NCI-H1436 treated with DMSO at 0.1 percent for 48 hours (cell line): ENCODE data around the gene UPF1.

Source experiments
- DNase-seq: peaks from one replicate; lab custom pipeline; 2025; lab: John Stamatoyannopoulos, UW

The UPF1 gene

GRCh38 chr19:18840288-18841267 is 8.8 kb downstream of the UPF1 start:
- no peak for DNase-seq

DNA sequence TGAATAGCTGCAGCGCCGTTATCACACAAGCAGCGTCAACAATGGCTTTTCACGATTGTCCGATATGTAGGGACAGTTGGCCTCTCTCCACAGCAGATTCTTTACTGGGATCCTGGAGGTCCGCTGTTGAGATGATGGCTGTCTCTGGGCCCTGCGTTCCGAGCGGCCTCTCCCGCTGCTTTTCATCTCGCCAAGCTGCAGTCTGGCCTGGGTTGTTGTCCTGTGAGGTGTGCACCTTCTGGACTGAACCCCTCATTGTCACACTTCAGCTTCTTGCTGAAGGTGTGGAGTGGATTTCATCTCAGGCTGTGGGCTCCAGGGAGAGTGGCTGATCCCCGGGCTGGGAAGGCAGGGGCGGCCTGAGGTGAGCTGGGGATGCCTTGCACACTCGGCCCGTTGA is 9.6 kb downstream of the UPF1 start:
- no peak for DNase-seq

DNA sequence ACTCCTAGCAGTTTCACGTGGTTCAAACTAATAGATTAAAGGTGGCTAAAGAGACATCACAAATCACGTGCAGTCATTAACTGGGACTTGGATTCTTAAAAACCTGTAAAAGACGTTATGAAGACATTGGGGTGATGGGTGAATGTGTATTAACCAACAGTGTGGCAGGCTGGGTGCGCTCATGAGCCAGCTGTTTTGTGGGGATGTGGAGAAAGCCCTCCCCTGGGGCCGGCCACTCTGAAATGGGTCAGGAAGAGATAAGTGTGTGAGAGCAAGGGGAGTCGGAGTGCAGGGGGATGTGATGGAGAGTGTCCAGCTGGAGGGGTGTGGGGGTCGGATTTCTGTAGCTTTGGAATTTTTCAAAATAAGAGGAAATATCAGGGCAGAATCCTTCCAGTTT is 10.4 kb downstream of the UPF1 start:
- no peak for DNase-seq

DNA sequence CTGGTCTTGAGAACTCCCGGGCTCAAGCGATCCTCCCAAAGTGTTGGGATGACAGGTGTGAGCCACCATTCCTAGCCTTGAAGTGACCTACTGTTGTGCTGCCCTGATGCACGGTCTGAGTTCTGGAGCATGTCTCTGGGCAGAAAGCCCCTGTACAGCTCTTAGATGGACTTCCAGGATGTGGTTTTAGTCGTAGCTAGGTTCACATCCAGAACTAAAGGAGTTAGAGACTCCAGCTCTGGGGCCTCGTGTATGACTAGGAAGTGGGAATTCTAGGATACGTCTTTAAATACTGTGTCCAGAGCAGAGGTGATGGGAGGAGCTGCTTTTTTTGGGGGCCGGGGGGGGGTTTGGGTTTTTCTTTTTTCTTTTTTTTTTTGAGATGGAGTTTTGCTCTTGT is 12.2 kb downstream of the UPF1 start:
- DNase-seq = no peak

GRCh38 chr19:18844806-18845329 is 13.1 kb downstream of the UPF1 start:
- DNase-seq = no peak

DNA sequence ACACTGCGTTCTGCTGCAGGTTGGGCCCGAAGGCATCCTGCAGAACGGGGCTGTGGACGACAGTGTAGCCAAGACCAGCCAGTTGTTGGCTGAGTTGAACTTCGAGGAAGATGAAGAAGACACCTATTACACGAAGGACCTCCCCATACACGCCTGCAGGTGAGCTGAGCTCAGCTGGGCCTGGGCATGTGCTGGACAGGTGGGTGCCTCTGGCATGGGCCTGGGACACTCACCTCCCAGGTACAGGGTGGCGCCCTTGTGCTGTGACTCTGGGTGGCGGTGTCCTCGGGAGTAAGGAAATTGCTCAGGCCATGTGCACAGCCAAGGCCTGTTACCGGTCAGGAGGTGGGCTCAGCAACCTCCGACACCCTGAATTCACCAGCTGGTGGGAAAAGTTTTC is 14.2 kb downstream of the UPF1 start:
- no peak for DNase-seq

DNA sequence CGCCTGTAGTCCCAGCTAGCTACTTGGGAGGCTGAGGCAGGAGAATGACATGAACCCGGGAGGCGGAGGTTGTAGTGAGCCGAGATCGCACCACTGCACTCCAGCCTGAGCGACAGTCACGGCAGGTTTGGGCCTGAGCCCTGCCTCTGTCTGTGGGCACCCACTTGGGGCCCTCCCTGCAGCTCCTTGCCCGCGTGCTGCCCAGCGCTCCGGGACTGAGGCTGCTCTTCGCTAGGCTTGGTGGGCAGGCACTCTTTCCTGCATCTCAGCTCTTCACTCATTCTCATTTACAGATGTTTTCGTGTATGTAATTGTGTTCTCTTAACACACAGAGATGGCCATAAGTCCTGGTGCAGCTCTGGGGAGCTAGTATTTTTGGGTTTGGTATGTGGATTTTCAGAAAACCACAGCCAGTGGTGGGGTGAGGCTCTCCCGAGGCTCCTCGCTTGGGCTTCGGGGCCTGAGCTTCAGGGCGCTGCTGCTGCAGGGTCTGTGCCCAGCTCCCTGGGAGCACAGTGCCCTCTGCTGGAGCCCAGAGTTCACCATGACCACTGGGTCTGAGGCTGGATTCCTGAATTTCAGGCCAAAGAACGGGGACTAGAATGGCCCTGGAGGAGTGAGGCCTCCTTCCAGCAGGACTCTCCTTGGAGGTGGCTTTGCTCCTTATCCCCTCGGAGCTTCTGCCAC is 15.2 kb downstream of the UPF1 start:
- DNase-seq = no peak

DNA sequence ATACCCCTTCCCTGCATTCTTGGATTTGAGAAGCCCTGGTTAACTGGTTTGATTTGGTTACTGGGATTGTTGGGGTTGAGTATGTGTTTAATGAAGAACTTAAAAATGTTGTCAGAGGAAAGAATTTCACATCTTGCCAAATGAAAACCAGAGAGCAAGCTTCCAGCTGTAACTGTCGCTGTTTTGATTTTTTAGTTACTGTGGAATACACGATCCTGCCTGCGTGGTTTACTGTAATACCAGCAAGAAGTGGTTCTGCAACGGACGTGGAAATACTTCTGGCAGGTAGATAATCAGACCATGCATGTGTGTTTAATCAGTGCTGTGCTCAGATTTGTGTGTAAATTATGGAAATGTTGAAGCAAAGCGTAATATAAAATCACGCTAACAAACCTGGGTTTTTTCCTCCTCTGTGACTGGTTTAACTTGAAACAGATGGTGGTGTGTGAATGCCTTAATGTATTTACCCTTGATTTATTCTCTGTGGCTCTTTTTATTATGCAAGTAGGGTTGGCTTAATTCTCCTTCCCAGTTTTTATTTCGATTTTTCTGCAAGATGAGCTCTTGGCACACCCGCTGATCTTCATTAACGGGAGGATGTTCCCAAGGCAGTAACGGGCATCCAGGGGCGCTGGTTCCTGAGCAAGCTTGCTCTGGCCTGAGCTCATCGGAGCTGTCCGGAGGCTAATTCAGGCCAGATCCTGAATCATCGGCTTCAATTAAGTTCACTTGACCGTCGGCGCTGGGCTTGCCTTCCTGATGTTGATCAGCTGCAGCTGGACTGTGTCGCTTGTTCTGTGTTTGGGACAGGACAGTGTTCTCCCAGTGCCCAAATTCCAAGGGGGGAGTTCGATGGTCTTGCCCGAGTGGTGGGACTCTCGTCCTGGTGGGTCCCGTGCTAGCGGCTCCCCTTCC is 16.0 kb downstream of the UPF1 start:
- DNase-seq = no peak

DNA sequence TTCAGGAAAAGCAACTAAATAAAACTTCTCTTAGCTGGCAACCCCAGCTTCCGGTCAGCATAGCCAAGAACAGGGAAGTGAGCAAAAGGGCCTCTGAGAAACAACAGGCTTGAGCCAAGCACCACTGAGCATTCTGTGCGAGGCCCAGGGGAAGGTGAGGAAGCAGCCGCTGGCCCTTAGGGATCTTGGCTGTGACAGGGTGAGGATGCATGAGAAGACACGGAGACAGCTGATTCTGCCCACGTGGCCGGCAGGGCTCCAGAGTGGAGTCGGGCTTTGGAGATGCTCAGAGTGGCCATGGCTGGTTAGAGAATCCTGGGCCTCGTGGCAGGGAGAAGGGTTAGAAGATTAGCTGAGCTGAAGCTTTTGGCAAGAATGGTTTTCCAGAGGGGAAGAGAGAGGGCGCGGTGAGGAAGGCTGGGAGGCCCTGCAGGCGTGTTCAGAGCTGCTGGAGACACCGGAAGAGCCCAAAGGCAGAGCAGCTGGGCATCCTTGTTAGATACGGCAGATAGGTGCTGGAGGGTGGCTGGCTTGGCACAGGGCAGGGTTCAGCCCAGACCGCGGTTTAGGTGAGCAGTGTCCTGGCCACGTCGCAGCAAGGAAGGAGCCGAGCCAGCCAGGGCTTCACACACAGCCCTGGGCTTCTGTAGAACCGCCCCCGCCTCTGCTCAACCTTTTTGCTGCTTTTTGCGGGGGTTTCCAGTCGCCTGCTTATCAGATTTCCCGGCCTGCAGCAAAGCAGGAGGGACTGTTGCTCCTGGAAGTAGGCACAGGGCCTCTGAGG is 17.3 kb downstream of the UPF1 start:
- DNase-seq = no peak

DNA sequence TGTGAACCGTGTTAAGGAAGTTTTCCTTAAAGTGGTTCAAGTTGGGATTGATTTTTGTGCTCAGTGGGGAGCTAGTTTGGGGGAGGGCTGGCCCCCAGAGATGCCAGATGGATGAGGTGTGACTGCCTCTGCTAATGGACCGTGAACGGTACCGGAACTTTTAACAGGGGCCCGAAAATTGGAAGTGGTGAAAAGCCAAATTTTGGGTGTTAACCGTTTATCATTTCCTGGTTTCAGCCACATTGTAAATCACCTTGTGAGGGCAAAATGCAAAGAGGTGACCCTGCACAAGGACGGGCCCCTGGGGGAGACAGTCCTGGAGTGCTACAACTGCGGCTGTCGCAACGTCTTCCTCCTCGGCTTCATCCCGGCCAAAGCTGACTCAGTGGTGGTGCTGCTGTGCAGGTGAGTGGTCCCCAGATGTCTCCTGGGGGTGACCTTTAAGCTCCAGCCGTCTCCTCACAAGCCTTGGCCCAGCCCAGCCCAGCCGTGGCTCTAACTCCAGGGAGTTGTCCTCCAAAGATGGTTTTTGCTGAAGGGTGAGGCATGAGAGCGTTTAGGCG is 18.2 kb downstream of the UPF1 start:
- no peak for DNase-seq

- DNase-seq = no peak
Measured at GRCh38 chr19:18850471-18851375, 19.0 kb downstream of the UPF1 start.

- DNase-seq = no peak
Measured at GRCh38 chr19:18851673-18852325, 20.0 kb downstream of the UPF1 start.

DNA sequence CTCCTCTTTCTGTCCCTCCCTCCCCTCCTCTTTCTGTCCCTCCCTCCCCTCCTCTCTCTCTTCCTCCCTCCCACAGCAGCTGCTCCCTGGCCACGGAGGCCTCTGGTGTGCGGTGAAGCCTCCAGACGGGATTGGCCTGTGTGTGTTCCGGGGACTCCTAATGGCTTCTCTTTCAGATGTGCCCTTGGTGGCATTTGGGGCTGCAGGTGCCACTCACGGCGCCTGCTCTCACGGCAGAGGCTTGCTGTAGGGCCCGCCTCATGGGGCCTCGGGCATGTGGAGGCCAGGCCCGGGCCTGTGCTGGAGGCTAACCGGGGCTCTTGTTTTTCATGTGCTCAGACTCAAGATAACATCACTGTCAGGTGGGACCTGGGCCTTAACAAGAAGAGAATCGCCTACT is 20.9 kb downstream of the UPF1 start:
- no peak for DNase-seq

GRCh38 chr19:18853755-18854427 is 22.1 kb downstream of the UPF1 start:
- no peak for DNase-seq

DNA sequence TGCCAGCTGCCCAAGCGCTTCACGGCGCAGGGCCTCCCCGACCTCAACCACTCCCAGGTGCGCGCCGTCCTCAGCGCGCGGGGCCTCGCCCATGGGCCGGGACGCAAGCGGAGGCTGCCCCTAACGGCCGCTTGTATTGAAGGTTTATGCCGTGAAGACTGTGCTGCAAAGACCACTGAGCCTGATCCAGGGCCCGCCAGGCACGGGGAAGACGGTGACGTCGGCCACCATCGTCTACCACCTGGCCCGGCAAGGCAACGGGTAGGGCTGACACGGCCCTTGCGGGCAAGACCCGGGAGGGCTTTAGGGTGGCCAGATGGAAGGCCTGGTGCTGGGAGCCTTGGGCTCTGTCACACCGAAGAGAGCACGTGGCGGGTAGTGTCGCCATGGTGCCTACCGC is 23.2 kb downstream of the UPF1 start:
- DNase-seq = no peak

DNA sequence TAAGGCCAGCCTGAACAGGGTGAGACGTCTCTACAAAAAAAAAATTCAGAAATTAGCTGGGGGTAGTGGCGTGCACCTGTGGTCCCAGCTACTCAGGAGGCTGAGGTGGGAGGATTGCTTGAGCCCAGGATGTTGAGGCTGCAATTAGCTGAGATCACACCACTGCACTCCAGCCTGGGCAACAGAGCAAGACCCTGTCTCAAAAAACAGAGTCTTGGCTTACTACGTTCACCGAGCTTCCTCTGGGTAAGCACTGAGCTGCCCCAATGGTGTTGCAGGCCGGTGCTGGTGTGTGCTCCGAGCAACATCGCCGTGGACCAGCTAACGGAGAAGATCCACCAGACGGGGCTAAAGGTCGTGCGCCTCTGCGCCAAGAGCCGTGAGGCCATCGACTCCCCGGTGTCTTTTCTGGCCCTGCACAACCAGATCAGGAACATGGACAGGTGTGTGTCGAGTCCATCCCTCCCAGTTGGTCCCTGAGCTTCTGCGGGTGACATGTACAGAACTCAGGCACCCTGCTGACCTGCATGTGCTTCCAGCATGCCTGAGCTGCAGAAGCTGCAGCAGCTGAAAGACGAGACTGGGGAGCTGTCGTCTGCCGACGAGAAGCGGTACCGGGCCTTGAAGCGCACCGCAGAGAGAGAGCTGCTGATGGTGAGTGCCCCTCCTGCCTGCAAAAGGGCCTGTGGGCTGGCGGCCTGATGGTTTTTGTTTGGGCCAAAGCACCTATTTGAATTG is 24.1 kb downstream of the UPF1 start:
- DNase-seq = no peak

- DNase-seq = no peak
Measured at GRCh38 chr19:18856385-18857126, 24.8 kb downstream of the UPF1 start.
